Neuron (in vitro differentiated cells): ENCODE data around the gene IMMP2L.
"Not testable (repeated sequence)": the region's sequence is repeated elsewhere in the genome, so short reads cannot be mapped to it uniquely, and the experiment has no call there.

Experiments
- H2AFZ ChIP-seq: one replicate; pipeline ENCODE4 v1.6.1; 2013; ENCODE audit warnings: low read depth, mild to moderate bottlenecking, inconsistent platforms, low read length, moderate library complexity
- H3K27me3 ChIP-seq: one replicate; pipeline ENCODE4 v1.6.1; 2013; ENCODE audit warnings: low read length; ENCODE audit not compliant: insufficient read depth
- H3K36me3 ChIP-seq: one replicate; pipeline ENCODE4 v1.6.1; 2013; ENCODE audit warnings: low read length; ENCODE audit not compliant: insufficient read depth
- H3K4me1 ChIP-seq: one replicate; pipeline ENCODE4 v1.6.1; 2013; ENCODE audit warnings: low read length; ENCODE audit not compliant: insufficient read depth
- H3K4me3 ChIP-seq: 2 replicates; pipeline ENCODE4 v1.5.1; 2013; ENCODE audit warnings: mild to moderate bottlenecking, low read length, moderate library complexity
- H3K9me3 ChIP-seq: one replicate; pipeline ENCODE4 v1.6.1; 2013; ENCODE audit warnings: low read length

IMMP2L gene

GRCh38 chr7:110704225-110704624 is 858.1 kb downstream of the IMMP2L start:
- no peaks in the 10 kb centered on the region for H3K4me1 ChIP-seq
- no peaks in the 10 kb centered on the region for H3K36me3 ChIP-seq
- H3K27me3 ChIP-seq: no peaks in the 10 kb centered on the region
- H3K9me3 ChIP-seq: no peaks in the 10 kb centered on the region
- no peak overlapping the region for H2AFZ ChIP-seq
- H3K4me3 ChIP-seq: no peak overlapping the region

DNA sequence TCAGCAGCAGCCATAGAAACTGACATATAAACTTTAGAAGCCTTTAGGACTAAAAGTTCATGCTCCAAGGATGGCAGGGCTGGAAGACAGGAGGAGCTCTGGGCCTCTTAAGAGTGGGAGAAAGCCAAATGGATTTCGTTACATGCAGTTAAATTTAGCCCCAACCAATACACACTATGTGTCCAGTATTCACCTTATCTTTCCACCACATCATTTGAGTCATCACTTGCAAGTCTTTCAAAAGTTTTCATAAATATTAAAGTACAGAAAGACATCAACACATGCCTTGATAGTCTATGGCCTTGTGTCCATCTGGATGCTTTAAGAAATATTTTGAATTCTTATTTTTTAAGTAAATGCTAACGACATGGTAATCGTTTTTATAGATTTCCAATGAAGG is 863.7 kb downstream of the IMMP2L start:
- H3K4me1 ChIP-seq: no peaks in the 10 kb centered on the region

GRCh38 chr7:110693344-110693743 is 868.9 kb downstream of the IMMP2L start:
- Histone ChIP-seq H3K4me3 (no peak overlapping the region), H2AFZ (no peak overlapping the region), H3K4me1 (no peaks in the 10 kb centered on the region), H3K9me3 (no peaks in the 10 kb centered on the region), H3K36me3 (no peaks in the 10 kb centered on the region), H3K27me3 (no peaks in the 10 kb centered on the region)

More for the DNA sequence above, 863.7 kb downstream of the IMMP2L start:
- Histone ChIP-seq H3K9me3 (no peaks in the 10 kb centered on the region), H2AFZ (no peak overlapping the region), H3K27me3 (no peaks in the 10 kb centered on the region), H3K36me3 (no peaks in the 10 kb centered on the region), H3K4me3 (no peak overlapping the region)

DNA sequence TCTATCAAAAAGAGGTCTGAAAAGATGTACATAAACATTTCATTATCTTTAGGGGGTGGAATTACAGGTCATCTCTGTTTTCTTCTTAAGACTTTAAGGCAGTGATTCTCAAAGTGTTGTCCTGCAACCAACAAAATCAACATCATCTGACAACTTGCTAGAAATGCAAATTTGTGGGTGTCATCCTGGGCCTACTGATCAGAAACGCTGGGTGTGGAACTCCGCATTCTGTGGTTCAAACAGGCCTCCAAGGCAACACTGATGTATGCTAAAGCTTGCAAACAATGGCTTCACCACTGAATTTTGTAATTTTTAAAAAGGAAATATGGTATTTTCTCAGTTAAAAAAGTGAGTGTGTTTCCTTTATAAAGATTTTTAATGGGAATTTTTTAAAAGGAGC is 873.4 kb downstream of the IMMP2L start:
- Histone ChIP-seq H2AFZ (no peak overlapping the region), H3K4me3 (no peak overlapping the region), H3K9me3 (no peaks in the 10 kb centered on the region), H3K4me1 (no peaks in the 10 kb centered on the region), H3K27me3 (no peaks in the 10 kb centered on the region), H3K36me3 (no peaks in the 10 kb centered on the region)

DNA sequence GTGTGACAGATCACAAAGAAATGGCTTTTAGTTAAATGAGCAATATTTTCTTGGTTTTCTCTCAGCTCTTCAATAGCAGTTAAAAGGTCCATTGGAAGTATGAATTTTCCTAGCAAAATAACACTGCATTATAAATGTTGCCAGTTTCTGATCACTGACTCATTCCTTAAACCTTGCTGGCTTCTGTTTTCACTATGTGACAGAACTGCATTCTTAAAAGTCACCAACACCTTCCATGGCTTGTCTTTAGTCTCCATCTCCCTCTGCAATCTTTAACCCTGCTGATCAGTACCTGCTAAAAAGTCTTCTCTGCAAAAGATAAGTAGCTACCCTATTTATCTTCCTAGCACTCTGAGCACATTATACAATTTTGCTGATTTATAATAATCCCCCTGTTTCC is 876.4 kb downstream of the IMMP2L start:
- Histone ChIP-seq H3K4me3 (no peak overlapping the region), H3K27me3 (no peaks in the 10 kb centered on the region), H3K4me1 (no peaks in the 10 kb centered on the region), H3K9me3 (no peaks in the 10 kb centered on the region), H3K36me3 (no peaks in the 10 kb centered on the region), H2AFZ (no peak overlapping the region)

DNA sequence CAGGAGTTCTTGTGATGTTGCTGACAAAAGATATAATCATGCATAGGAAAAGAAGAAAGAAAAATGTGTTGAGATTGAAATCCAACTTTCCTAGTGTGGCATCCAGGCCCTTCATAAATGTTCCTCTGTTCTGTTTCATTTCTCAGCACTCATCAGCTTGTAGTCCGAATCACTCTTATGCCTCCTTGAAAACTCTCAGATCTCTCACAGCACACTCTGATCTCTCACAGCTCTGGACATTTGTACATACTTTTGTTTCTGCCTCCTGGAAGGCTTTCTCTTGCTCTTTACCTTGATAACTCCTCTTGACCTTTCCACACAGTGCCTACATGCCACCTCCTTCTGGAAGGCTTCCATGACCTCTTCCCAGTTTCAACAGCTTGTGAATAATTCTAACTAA is 880.4 kb downstream of the IMMP2L start:
- H3K36me3 ChIP-seq: no peaks in the 10 kb centered on the region
- H3K27me3 ChIP-seq: no peaks in the 10 kb centered on the region
- no peak overlapping the region for H2AFZ ChIP-seq
- no peak overlapping the region for H3K4me3 ChIP-seq
- H3K9me3 ChIP-seq: no peaks in the 10 kb centered on the region
- no peaks in the 10 kb centered on the region for H3K4me1 ChIP-seq

DNA sequence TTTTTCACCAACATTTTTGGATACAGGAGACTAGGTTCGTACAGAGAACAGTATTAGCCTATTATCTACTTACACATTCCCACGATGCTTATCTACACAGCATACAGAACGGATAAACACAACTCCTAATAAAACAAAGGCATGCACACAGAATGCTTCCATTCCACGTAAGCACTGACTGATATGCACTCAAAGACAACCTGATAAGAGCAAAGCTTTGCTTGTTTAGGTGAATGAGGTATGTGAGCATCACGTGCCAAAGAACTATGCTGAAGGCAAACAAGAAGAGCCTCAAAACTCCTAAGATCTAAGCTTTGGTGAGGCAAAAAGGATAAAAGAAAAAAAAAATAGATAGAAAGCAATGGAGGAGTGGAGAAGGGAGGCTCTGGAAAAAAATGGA is 884.9 kb downstream of the IMMP2L start:
- Histone ChIP-seq H3K4me1 (no peaks in the 10 kb centered on the region), H3K36me3 (no peaks in the 10 kb centered on the region), H2AFZ (no peak overlapping the region), H3K27me3 (no peaks in the 10 kb centered on the region), H3K4me3 (no peak overlapping the region), H3K9me3 (peaks cover 5% of the 10 kb centered on the region)

DNA sequence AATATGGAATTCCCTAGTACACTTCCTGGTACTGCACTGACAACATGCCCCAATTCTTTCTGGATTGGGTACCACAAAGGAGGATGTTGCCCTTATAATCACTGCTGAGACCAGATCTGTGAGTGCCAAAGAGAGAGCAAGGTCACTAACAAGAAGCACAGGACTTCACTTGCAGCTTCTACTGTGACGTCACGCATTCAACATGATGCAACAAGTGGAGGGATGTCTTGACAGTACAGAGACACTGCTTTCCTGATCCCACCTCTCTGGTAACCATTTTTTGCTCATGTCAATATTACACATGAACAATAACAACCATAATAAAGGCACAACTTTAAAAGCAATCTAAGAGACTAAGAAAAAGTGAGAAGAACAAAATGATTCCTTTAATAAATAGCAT is 885.5 kb downstream of the IMMP2L start:
- Histone ChIP-seq H3K36me3 (no peaks in the 10 kb centered on the region), H2AFZ (no peak overlapping the region), H3K4me1 (no peaks in the 10 kb centered on the region), H3K27me3 (no peaks in the 10 kb centered on the region), H3K9me3 (peaks cover 5% of the 10 kb centered on the region), H3K4me3 (no peak overlapping the region)

- H3K4me3 ChIP-seq: no peak overlapping the region
- H3K4me1 ChIP-seq: no peaks in the 10 kb centered on the region
- H3K9me3 ChIP-seq: peaks cover 5% of the 10 kb centered on the region
Observed at GRCh38 chr7:110675383-110676103, 886.7 kb downstream of the IMMP2L start.

DNA sequence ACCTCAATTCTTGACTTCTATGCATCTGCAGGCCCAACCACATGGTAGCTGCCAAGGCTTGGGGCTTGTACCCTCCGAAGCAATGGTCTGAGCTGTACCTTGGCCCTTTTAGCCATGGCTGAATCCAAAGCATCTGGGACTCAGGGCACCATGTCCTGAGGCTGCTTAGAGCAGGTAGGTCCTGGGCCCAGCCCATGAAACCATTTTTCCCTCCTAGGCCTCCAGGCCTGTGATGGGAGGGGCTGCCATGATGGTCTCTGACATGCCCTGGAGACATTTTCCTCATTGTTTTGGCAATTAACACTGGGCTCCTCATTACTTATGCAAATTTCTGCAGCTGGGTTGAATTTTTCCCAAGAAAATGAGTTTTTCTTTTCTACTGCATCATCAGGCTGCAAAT is 889.1 kb downstream of the IMMP2L start:
- H3K27me3 ChIP-seq: no peaks in the 10 kb centered on the region
- no peaks in the 10 kb centered on the region for H3K36me3 ChIP-seq
- H3K4me1 ChIP-seq: no peaks in the 10 kb centered on the region
- no peak overlapping the region for H2AFZ ChIP-seq
- no peak overlapping the region for H3K4me3 ChIP-seq
- peaks cover 5% of the 10 kb centered on the region for H3K9me3 ChIP-seq

More at GRCh38 chr7:110675383-110676103, 886.7 kb downstream of the IMMP2L start:
- H2AFZ ChIP-seq: no peak overlapping the region
- H3K27me3 ChIP-seq: no peaks in the 10 kb centered on the region
- H3K36me3 ChIP-seq: no peaks in the 10 kb centered on the region

DNA sequence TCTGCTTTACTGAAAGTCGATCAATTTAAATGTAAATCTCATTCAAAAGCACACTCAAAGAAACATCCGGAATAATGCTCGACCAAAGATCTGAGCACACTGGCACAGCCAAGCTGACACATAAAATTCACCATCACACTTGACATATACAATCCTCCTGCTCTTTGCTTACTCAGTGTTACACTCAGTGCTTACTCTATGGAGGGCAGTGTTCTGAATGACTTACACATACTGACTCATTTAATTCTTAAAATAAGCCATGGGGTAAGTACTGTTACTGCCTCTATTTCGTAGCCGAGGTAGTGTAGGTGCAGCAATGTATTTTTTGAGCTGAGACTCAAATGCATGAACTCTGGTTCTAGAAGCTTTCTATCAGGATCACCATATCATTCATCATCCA is 892.9 kb downstream of the IMMP2L start:
- Histone ChIP-seq H3K27me3 (no peaks in the 10 kb centered on the region), H3K36me3 (no peaks in the 10 kb centered on the region), H3K4me3 (no peak overlapping the region), H2AFZ (no peak overlapping the region), H3K4me1 (no peaks in the 10 kb centered on the region), H3K9me3 (peaks cover 3% of the 10 kb centered on the region)

DNA sequence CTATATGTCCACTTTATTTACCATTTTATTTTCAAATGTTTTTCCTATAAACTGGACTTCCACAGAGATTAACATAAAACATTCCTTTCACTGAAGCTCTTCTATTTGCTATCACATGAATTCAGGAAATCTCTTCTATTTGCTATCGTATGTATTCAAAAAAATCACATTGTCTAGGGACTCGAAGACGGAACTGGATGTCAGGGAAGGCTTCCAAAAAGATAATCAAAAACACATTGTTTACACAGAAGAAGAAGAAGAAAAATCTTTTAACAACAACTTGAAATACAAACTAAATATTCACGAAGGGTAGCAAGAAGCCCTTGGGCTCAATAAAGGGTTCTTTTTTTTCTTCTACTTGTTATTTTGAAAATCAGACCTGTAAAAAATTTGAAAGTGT is 897.5 kb downstream of the IMMP2L start:
- H3K4me1 ChIP-seq: no peaks in the 10 kb centered on the region
- H2AFZ ChIP-seq: no peak overlapping the region
- no peak overlapping the region for H3K4me3 ChIP-seq
- no peaks in the 10 kb centered on the region for H3K27me3 ChIP-seq
- no peaks in the 10 kb centered on the region for H3K9me3 ChIP-seq
- H3K36me3 ChIP-seq: no peaks in the 10 kb centered on the region

- not testable (repeated sequence) for H3K27me3 ChIP-seq, H3K36me3 ChIP-seq, H3K4me1 ChIP-seq, H2AFZ ChIP-seq, H3K9me3 ChIP-seq, H3K4me3 ChIP-seq
Observed at GRCh38 chr7:110660637-110661036, 901.7 kb downstream of the IMMP2L start.

GRCh38 chr7:110650328-110650727 is 912.0 kb downstream of the IMMP2L start:
- no peaks in the 10 kb centered on the region for H3K36me3 ChIP-seq
- no peak overlapping the region for H3K4me3 ChIP-seq
- H3K9me3 ChIP-seq: no peaks in the 10 kb centered on the region
- H3K27me3 ChIP-seq: no peaks in the 10 kb centered on the region
- H3K4me1 ChIP-seq: no peaks in the 10 kb centered on the region
- H2AFZ ChIP-seq: no peak overlapping the region
